Fibroblast of pulmonary artery (primary cell): ENCODE measurements around the gene ZNF229.
"Not testable (repeated sequence)": the region's sequence is repeated elsewhere in the genome, so short reads cannot be mapped to it uniquely, and the experiment has no call there.

Experiments used
- DNase-seq: peaks from one replicate; pipeline ENCODE4 v3.0.0-alpha.2; 2010; ENCODE audit warnings: low read depth
- H3K4me3 ChIP-seq: replicated peaks from 2 replicates; pipeline ENCODE4 v1.5.1; 2011; ENCODE audit warnings: low read depth, mild to moderate bottlenecking, control low read depth, low read length, moderate library complexity
- CTCF ChIP-seq: IDR thresholded peaks from 2 replicates; pipeline ENCODE4 v1.5.1; 2011; ENCODE audit warnings: mild to moderate bottlenecking, control low read depth, low read length, inconsistent platforms; ENCODE audit errors: missing control alignments

Gene ZNF229

GRCh38 chr19:44451687-44452086, 3.4 kb upstream of the ZNF229 start:
- TF ChIP-seq CTCF = no peak
- no peak overlapping the region for H3K4me3 ChIP-seq
- DNase-seq = no peak

GRCh38 chr19:44438441-44438840, 9.8 kb downstream of the ZNF229 start:
- TF ChIP-seq CTCF = no peak
- no peak overlapping the region for H3K4me3 ChIP-seq
- DNase-seq = no peak

GRCh38 chr19:44435441-44435840, 12.8 kb downstream of the ZNF229 start:
- TF ChIP-seq CTCF = no peak
- no peak overlapping the region for H3K4me3 ChIP-seq
- no peak for DNase-seq

- TF ChIP-seq CTCF = no peak
- no peak overlapping the region for H3K4me3 ChIP-seq
- DNase-seq = no peak
Observed at GRCh38 chr19:44430956-44431355, 17.3 kb downstream of the ZNF229 start.

- not testable (repeated sequence) for DNase-seq
Observed at GRCh38 chr19:44415553-44415952, 32.7 kb downstream of the ZNF229 start.

GRCh38 chr19:44401139-44402115, 46.8 kb downstream of the ZNF229 start, which contains the start of gene ZNF285:
ZNF285 (minus strand) TSS chr19:44401608; CDS start chr19:44397213, 4,395 bp downstream.
- no peak for TF ChIP-seq CTCF
- H3K4me3 ChIP-seq = peak within 1 kb of the TSS; percentile 69
- peak; percentile 99 for DNase-seq

More at GRCh38 chr19:44415553-44415952, 32.7 kb downstream of the ZNF229 start:
- not testable (repeated sequence) for H3K4me3 ChIP-seq

- not testable (repeated sequence) for H3K4me3 ChIP-seq, DNase-seq
Observed at GRCh38 chr19:44389268-44389667, 59.0 kb downstream of the ZNF229 start.
